GM18505 (cell line): Measurements from ENCODE around the gene ZFYVE28.
"Not testable (repeated sequence)": the region's sequence is repeated elsewhere in the genome, so short reads cannot be mapped to it uniquely, and the experiment has no call there.

ENCODE experiments used
- ATAC-seq: cut with Tn5 transposase; IDR thresholded peaks from one replicate; pipeline ENCODE4 v1.9.1; 2021; ENCODE audit not compliant: unreplicated experiment
- POLR2A ChIP-seq: IDR thresholded peaks from 4 replicates; pipeline ENCODE4 v1.6.1; 2011; ENCODE audit warnings: borderline replicate concordance; ENCODE audit not compliant: insufficient read depth, insufficient read length; ENCODE audit errors: extremely low read depth

Gene ZFYVE28

GRCh38 chr4:2389691-2390090 is 28.8 kb downstream of the ZFYVE28 start:
- no peak for ATAC-seq
- TF ChIP-seq POLR2A, result no peak

GRCh38 chr4:2388429-2389182 is 29.8 kb downstream of the ZFYVE28 start:
- TF ChIP-seq POLR2A, result no peak
- no peak for ATAC-seq

DNA sequence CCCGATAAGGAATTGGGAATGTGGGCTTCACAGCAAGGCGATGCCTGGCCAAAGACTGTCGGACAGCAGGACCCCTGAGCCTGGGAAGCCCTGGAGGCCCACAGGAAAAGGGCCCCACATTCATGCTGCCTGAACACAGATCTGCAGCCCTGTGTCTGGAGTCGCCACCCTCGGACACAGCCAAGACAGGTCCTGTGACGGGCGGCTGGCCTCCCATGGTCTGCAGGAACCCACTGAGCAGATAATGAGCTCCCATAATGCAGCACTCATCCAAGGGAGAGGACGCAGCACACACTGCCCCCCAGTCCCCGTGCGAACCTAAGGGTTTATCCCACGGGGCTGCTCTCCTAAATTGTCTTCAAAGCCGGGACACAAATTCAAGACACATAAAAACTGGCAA is 30.6 kb downstream of the ZFYVE28 start:
- ATAC-seq, result no peak
- no peak for TF ChIP-seq POLR2A

GRCh38 chr4:2387218-2387617 is 31.2 kb downstream of the ZFYVE28 start:
- TF ChIP-seq POLR2A, result no peak
- no peak for ATAC-seq

- no peak for TF ChIP-seq POLR2A
- ATAC-seq, result no peak
These were observed 31.7 kb downstream of the ZFYVE28 start for GRCh38 chr4:2386717-2387116.

GRCh38 chr4:2385516-2385915 is 32.9 kb downstream of the ZFYVE28 start:
- no peak for ATAC-seq
- TF ChIP-seq POLR2A, result no peak

DNA sequence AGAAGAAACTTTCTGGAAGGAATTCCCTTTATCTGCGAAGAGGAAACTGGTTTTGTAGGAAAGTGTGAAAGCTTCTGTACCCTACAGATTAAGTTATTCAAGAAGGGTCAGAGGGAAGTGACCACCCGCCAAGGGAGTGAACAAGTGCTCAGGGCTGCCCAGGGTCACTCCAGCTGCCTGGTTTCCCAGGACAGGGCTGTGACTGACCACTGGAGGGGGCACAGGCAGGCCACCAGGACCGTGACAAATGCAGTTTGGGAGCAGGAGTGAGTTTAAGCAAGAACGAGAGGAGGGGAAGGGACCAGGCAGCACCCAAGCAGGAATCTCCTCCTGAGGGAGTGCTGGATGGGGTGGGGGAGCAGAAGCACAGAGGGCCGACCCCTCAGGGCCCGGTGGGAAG is 34.2 kb downstream of the ZFYVE28 start:
- no peak for TF ChIP-seq POLR2A
- no peak for ATAC-seq

DNA sequence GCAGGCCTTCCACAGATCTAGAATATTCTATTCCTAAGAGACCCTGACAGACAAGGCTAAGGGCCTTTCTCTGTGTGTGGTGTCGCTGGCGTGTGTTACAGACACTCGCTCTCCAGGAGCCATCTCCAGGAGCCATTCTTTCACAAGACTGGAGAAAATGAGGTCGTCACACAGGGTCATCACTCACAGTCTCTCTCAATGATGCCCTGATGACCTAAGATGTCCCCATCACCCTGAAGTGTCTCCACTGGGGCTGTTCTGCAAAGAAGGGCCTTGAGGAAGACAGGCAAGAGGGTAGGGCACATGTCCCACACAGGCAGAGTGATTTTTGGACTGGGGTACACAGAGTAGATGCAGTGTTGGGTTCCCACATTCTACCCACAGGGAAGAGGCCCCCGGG is 34.7 kb downstream of the ZFYVE28 start:
- ATAC-seq, result no peak
- TF ChIP-seq POLR2A, result no peak

DNA sequence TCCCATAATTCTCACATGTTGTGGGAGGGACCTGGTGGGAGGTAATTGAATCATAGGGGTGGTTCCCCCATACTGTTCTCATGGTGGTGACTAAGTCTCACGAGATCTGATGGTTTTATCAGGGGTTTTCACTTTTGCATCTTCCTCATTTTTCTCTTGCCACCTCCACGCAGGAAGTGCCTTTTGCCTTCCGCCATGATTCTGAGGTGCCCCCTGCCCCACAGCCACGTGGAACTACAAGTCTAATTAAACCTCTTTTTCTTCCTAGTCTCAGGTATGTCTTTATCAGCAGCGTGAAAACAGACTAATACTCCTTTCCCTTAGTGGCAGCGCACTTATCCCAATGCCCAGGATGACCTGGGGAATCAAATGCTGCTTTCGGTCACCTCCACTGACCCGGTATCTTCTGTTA is 35.2 kb downstream of the ZFYVE28 start:
- ATAC-seq, result not testable (repeated sequence)

DNA sequence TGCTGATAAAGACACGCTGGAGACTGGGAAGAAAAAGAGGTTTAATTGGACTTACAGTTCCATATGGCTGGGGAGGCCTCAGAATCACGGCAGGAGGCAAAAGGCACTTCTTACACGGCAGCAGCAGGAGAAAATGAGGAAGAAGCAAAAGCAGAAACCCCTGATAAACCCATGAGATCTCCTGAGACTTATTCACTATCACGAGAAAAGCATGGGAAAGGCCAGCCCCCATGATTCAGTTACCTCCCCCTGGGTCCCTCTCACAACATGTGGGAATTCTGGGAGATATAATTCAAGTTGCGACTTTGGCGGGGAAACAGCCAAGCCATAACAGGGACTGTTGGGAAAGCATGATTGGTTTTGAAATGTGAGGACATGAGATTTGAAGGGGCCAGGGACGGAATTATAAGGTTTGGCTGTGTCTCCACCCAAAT is 35.7 kb downstream of the ZFYVE28 start:
- ATAC-seq, result not testable (repeated sequence)

GRCh38 chr4:2380589-2380988 is 37.9 kb downstream of the ZFYVE28 start:
- ATAC-seq, result not testable (repeated sequence)

DNA sequence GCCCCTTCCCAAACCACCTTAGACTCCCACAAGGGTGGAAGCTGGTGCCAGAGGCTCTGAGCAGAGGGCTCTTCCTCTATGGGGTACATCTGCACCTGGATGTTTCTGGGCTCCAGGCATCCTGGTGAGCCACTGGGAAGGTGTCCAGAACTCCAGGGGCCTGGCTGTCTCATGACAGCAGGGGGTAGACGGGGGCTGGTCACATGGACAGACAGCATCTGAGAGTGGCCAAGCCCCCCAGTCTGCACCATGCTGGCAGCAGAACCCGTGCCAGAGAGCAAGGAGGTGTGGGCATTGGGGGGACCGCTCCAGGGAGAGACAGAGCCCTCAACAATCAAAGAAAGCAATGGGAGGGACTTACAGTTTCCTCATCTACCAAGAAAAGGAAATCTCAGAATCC is 39.5 kb downstream of the ZFYVE28 start:
- no peak for ATAC-seq
- no peak for TF ChIP-seq POLR2A

GRCh38 chr4:2378401-2378800 is 40.0 kb downstream of the ZFYVE28 start:
- no peak for ATAC-seq

GRCh38 chr4:2377241-2377640 is 41.2 kb downstream of the ZFYVE28 start:
- ATAC-seq, result no peak
- no peak for TF ChIP-seq POLR2A

More at GRCh38 chr4:2378401-2378800, 40.0 kb downstream of the ZFYVE28 start:
- no peak for TF ChIP-seq POLR2A

DNA sequence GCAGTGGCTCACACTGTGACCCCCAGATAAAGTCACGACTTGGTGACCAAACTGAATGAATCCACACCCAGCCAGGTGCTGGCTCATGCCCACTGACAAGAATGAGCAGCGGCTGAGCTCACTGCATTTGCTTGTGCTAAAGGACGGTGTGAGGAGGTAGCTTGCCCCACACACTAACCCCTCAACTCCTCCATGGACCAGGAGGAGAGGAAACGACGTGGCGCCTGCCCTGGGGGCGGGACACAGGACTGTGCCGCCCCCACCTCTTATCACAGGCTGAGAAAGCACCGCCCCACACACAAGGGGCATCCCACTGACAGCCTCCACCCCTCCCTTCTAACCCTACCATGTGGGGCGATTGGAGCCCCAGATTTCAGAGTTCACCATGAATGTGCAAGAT is 43.0 kb downstream of the ZFYVE28 start:
- no peak for TF ChIP-seq POLR2A
- no peak for ATAC-seq
